ENCODE measurements around the gene PDE7B.

Gene PDE7B

GRCh38 chr6:135941275-135942025 is 89.9 kb downstream of the PDE7B start:
- peak; percentile 25 for DNase-seq
- TF ChIP-seq, protein P1, sequence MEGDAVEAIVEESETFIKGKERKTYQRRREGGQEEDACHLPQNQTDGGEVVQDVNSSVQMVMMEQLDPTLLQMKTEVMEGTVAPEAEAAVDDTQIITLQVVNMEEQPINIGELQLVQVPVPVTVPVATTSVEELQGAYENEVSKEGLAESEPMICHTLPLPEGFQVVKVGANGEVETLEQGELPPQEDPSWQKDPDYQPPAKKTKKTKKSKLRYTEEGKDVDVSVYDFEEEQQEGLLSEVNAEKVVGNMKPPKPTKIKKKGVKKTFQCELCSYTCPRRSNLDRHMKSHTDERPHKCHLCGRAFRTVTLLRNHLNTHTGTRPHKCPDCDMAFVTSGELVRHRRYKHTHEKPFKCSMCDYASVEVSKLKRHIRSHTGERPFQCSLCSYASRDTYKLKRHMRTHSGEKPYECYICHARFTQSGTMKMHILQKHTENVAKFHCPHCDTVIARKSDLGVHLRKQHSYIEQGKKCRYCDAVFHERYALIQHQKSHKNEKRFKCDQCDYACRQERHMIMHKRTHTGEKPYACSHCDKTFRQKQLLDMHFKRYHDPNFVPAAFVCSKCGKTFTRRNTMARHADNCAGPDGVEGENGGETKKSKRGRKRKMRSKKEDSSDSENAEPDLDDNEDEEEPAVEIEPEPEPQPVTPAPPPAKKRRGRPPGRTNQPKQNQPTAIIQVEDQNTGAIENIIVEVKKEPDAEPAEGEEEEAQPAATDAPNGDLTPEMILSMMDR (IDR thresholded peaks at IDR 0.05; ENCODE audit: low read depth, low read length, missing control alignments) = no peak

DNA sequence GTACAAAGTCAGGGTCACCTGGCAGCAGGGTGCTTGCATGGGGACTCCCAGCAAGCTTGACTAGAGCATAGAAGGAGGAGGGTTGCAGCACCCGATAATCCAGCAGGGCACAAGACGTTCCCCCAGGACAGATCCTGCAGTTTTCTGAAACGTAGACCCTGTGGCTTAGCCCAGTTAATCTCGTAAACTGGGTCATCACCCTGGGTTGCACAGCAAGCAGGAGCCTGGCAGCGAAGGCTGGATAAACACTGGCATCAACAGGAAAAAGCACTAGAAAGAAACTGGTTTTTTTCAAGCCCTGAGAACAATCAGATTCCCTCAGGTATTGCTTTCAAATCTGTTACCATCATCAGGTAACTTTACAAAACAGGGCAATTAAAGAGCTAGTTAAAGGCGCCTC is 92.6 kb downstream of the PDE7B start:
- in situ Hi-C loops (cut with HindIII; ENCODE audit: low pct_ligation_motif_present, low sequenced_read_pairs) = no loop called here
- Histone ChIP-seq H3K27ac (no peak overlapping the region), H3K4me3 (ENCODE audit: low read depth, low read length) (no peak overlapping the region), H3K27me3 (replicated peaks) (no peaks in the 10 kb centered on the region), H3K36me3 (replicated peaks) (no peaks in the 10 kb centered on the region)
- TF ChIP-seq, protein P1 (IDR thresholded peaks at IDR 0.05; ENCODE audit: low read depth, low read length, missing control alignments) = no peak
- no peak for DNase-seq

More at GRCh38 chr6:135941275-135942025, 89.9 kb downstream of the PDE7B start:
- H3K27me3 ChIP-seq (replicated peaks) = no peaks in the 10 kb centered on the region
- in situ Hi-C loops (cut with HindIII; ENCODE audit: low pct_ligation_motif_present, low sequenced_read_pairs) = no loop called here
- no peak overlapping the region for H3K4me3 ChIP-seq (ENCODE audit: low read depth, low read length)
- H3K36me3 ChIP-seq (replicated peaks) = no peaks in the 10 kb centered on the region
- no peak overlapping the region for H3K27ac ChIP-seq

DNA sequence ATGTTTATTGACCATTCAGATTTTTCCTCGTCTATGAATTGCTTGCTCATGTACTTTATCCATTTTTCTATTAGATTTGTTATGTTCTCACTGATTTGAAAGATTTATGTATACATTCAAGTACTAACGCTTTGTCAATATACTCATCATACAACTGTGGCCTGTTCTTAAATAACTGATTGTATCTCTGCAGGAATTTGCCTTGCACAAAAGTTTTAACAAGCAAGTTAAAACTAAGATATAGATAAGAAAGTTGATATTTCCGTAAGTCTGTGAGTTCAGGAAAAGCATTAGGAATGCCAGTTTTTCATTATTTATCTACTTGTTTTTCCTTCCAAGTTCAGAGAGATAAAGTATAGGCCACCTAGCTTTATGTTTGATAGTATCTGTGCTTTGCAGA is 95.2 kb downstream of the PDE7B start:
- Histone ChIP-seq H3K4me3 (ENCODE audit: low read depth, low read length) (no peak overlapping the region), H3K27me3 (replicated peaks) (no peaks in the 10 kb centered on the region), H3K27ac (no peak overlapping the region), H3K36me3 (replicated peaks) (no peaks in the 10 kb centered on the region)
- in situ Hi-C loops (cut with HindIII; ENCODE audit: low pct_ligation_motif_present, low sequenced_read_pairs) = no loop called here
- no peak for DNase-seq
- TF ChIP-seq, protein P1 (IDR thresholded peaks at IDR 0.05; ENCODE audit: low read depth, low read length, missing control alignments) = no peak

- TF ChIP-seq, protein P1 (IDR thresholded peaks at IDR 0.05; ENCODE audit: low read depth, low read length, missing control alignments) = no peak
- no peaks in the 10 kb centered on the region for H3K27me3 ChIP-seq (replicated peaks)
- no peak overlapping the region for H3K4me3 ChIP-seq (ENCODE audit: low read depth, low read length)
- no peak for DNase-seq
- H3K36me3 ChIP-seq (replicated peaks) = no peaks in the 10 kb centered on the region
- no peak overlapping the region for H3K27ac ChIP-seq
- in situ Hi-C loops (cut with HindIII; ENCODE audit: low pct_ligation_motif_present, low sequenced_read_pairs) = no loop called here
These were observed 99.2 kb downstream of the PDE7B start for GRCh38 chr6:135950669-135951068.

DNA sequence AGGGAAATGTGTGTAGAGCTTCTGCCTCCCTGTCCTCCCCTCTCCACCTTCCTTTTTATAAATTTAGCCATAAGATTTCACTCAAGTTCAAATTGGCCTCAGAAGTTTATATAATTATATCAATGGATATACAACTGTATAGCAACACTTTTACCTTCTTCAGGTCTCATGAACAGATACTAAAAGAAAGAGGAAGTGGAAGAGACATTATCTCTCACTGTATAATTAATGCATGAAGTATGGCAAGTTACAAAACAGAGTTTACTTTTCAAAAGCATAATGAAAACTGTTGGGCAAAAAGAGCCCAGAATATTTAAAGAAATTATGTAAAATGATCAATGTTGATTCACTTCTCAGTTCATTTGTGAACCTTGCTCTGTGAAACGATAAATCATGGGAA is 99.7 kb downstream of the PDE7B start:
- in situ Hi-C loops (cut with HindIII; ENCODE audit: low pct_ligation_motif_present, low sequenced_read_pairs) = no loop called here
- DNase-seq = no peak
- Histone ChIP-seq H3K4me3 (ENCODE audit: low read depth, low read length) (no peak overlapping the region), H3K36me3 (replicated peaks) (no peaks in the 10 kb centered on the region), H3K27me3 (replicated peaks) (no peaks in the 10 kb centered on the region), H3K27ac (no peak overlapping the region)
- TF ChIP-seq, protein P1 (IDR thresholded peaks at IDR 0.05; ENCODE audit: low read depth, low read length, missing control alignments) = no peak

DNA sequence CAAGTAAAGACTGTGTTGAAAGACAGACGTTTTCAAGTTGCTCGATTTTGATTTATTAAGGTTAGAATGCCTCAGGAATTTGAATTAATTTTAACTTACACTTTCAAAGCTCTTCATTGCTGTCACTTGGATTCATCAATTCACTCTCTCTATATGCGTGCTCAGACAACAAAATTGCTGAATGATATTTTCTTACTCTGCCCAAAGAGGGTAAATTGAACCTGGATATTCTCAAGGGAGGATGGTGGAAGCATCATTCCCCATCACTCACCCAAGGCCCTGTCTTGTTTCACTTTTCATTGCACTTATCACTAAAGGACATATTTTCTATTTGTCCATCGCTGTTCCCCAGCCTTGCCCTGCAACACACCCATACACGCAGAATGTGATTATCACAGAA is 102.3 kb downstream of the PDE7B start:
- no peak for DNase-seq
- TF ChIP-seq, protein P1 (IDR thresholded peaks at IDR 0.05; ENCODE audit: low read depth, low read length, missing control alignments) = no peak
- Histone ChIP-seq H3K36me3 (replicated peaks) (no peaks in the 10 kb centered on the region), H3K27me3 (replicated peaks) (no peaks in the 10 kb centered on the region), H3K27ac (no peak overlapping the region), H3K4me3 (ENCODE audit: low read depth, low read length) (no peak overlapping the region)
- in situ Hi-C loops (cut with HindIII; ENCODE audit: low pct_ligation_motif_present, low sequenced_read_pairs) = no loop called here

Data from brain microvascular endothelial cell (primary cell).